ENCODE data around the gene KIF5B.

DNA sequence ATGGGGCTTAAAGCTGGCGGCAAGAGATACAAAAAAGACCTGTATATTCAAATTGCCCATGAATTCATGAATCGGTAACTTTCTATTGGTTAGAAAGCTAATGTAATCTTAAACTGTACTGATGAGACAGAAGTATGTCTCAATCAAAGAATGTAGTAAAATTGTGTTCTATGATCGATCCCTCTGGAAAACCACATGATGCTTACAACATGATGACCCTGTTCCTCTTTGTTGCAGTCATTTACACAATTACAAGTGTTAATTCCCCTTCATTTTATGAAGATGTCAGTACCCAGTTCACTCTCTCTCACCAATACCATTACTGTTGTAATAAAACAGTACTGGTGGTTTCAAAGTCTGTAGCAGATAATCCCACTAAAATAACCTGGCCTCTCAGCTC lies 10.1 kb downstream of the KIF5B start:
- no peak for TF ChIP-seq POLR2A (IDR thresholded peaks at IDR 0.05)
- TF ChIP-seq, protein P1, sequence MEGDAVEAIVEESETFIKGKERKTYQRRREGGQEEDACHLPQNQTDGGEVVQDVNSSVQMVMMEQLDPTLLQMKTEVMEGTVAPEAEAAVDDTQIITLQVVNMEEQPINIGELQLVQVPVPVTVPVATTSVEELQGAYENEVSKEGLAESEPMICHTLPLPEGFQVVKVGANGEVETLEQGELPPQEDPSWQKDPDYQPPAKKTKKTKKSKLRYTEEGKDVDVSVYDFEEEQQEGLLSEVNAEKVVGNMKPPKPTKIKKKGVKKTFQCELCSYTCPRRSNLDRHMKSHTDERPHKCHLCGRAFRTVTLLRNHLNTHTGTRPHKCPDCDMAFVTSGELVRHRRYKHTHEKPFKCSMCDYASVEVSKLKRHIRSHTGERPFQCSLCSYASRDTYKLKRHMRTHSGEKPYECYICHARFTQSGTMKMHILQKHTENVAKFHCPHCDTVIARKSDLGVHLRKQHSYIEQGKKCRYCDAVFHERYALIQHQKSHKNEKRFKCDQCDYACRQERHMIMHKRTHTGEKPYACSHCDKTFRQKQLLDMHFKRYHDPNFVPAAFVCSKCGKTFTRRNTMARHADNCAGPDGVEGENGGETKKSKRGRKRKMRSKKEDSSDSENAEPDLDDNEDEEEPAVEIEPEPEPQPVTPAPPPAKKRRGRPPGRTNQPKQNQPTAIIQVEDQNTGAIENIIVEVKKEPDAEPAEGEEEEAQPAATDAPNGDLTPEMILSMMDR (IDR thresholded peaks at IDR 0.05): no peak

All from thyroid gland (tissue), 4 donors.